Stomach (tissue), 9 donors: Measurements from ENCODE around the gene RRAD. TPM values are rescaled to one million over a fixed set of nuclear protein-coding genes. Genes with fewer than 3 reads are reported as not detected.

Experiments used
- DNase-seq, 2 donors: peaks; one replicate each; pipeline versions ENCODE4 v3.0.0 to v3.0.0-alpha.2; 2013 to 2019
- H3K27ac ChIP-seq, 5 donors: fragments of 200-600 bp in 4 of 5; sonication (generic) in 4 of 5; one replicate each; pipeline ENCODE4 v1.5.1; 2013 to 2019; ENCODE audit warnings: mild to moderate bottlenecking in 1 of 5, moderate library complexity in 1 of 5
- H3K27me3 ChIP-seq, 3 donors: fragments of 200-600 bp; sonication (generic); one replicate each; pipeline ENCODE4 v1.5.1; 2017 to 2019; ENCODE audit warnings: mixed run types in 1 of 3
- H3K36me3 ChIP-seq, 4 donors: fragments of 200-600 bp; sonication (generic); 1 replicate in 3 of 4; 2 replicates in 1 of 4; pipeline ENCODE4 v1.5.1; 2016 to 2019
- H3K4me1 ChIP-seq, 4 donors: fragments of 200-600 bp; sonication (generic); one replicate each; pipeline ENCODE4 v1.5.1; 2016 to 2019
- H3K4me3 ChIP-seq, 4 donors: fragments of 200-600 bp; sonication (generic) in 3 of 4; one replicate each; pipeline ENCODE4 v1.5.1; 2016 to 2019; ENCODE audit warnings: mild to moderate bottlenecking in 1 of 4
- H3K9me3 ChIP-seq, 4 donors: fragments of 200-600 bp; sonication (generic); one replicate each; pipeline ENCODE4 v1.5.1; 2016 to 2019
- CTCF ChIP-seq, 7 experiments: fragments of 450-650 bp in 4 of 7; fragments of 200-600 bp in 3 of 7; sonication (generic) in 3 of 7; IDR thresholded peaks; one replicate each; pipeline ENCODE4 v1.5.1; 2016 to 2019; ENCODE audit warnings: antibody characterized with exemption in 7 of 7, control low read depth in 2 of 7, mild to moderate bottlenecking in 1 of 7
- EP300 ChIP-seq: sonication (generic); formaldehyde crosslinking; IDR thresholded peaks from one replicate; pipeline ENCODE4 v1.6.1; 2017; ENCODE audit warnings: antibody characterized with exemption
- POLR2A ChIP-seq, 4 donors: fragments of 450-650 bp; IDR thresholded peaks; one replicate each; pipeline ENCODE4 v1.6.1; 2016; ENCODE audit warnings: antibody characterized with exemption in 4 of 4, control low read depth in 2 of 4, mild to moderate bottlenecking in 1 of 4, moderate library complexity in 1 of 4
- POLR2AphosphoS5 ChIP-seq, 3 donors: sonication (generic); formaldehyde crosslinking; IDR thresholded peaks; one replicate each; pipeline ENCODE4 v1.6.1; 2016; ENCODE audit warnings: antibody characterized with exemption in 3 of 3
- WGBS, 5 donors: extraction: QIAGEN DNeasy Blood & Tissue Kit in 3 of 5; methylation state at CpG; one replicate each; pipeline versions ENCODE4 v1.1.5 to v1.1.7; 2013 to 2018; 5-methylcytosine and 5-hydroxymethylcytosine counted together
- intact Hi-C: fragments of 100-400 bp; cut with DNase I; formaldehyde crosslinking; loops from one replicate; pipeline ENCODE4 v1.15.1; 2023; ENCODE audit warnings: low total_unique reads
- polyA plus RNA-seq, 3 donors: library from polyadenylated mRNA; stranded (reverse); fragments of 200-250 nt; gene quantifications; one replicate each; pipeline ENCODE4 v1.2.3, GENCODE V29; 2013
- total RNA-seq, 5 donors: library from RNA; depleted of rRNA; stranded (reverse); fragments of >200 nt; gene quantifications; one replicate each; pipeline versions ENCODE4 v1.1.0 to v1.2.3, GENCODE V29; 2014 to 2016
- donor health status: healthy with polysubstance abuse.
- donor health status: Bipolar disorder and iron deficiency.
- donor health status: healthy.

RRAD gene
- total and polyA plus RNA-seq, 8 donors, result 1.0 to 39.7 (median 3.5) TPM

- Histone ChIP-seq H3K27me3 (no peaks in the 10 kb centered on the region), H3K4me3 (no peak overlapping the region), H3K27ac (no peak overlapping the region), H3K9me3 (no peaks in the 10 kb centered on the region), H3K4me1 (peaks cover under 1 to 34% (median 19%) of the 10 kb centered on the region in 4 donors), H3K36me3 (peaks cover 0 to 16% (median 0%) of the 10 kb centered on the region in 4 donors)
- intact Hi-C loops, result no loop called here
- no peak for DNase-seq
- no peak for TF ChIP-seq EP300
- TF ChIP-seq CTCF (IDR thresholded peaks at IDR 0.05), result no peak
- no peak for TF ChIP-seq POLR2AphosphoS5 (IDR thresholded peaks at IDR 0.05)
- TF ChIP-seq POLR2A (IDR thresholded peaks at IDR 0.05), result no peak
- 55 to 82% (median 75%) methylated on average over 2 of the region's 2 CpGs for WGBS, 5 donors
Measured at GRCh38 chr16:66894055-66894454, 31.3 kb downstream of the RRAD start.

GRCh38 chr16:66891797-66892196, 33.5 kb downstream of the RRAD start:
- intact Hi-C loops, result no loop called here
- Histone ChIP-seq H3K4me1 (peaks cover 0 to 17% (median 6%) of the 10 kb centered on the region in 4 donors), H3K27me3 (no peaks in the 10 kb centered on the region), H3K27ac (no peak overlapping the region), H3K9me3 (no peaks in the 10 kb centered on the region), H3K36me3 (peaks cover 0 to 24% (median 2%) of the 10 kb centered on the region in 4 donors), H3K4me3 (no peak overlapping the region)
- WGBS, 5 donors, result 87 to 98% (median 94%) methylated on average over 6 of the region's 6 CpGs
- TF ChIP-seq EP300, result no peak
- TF ChIP-seq POLR2A (IDR thresholded peaks at IDR 0.05), result no peak
- TF ChIP-seq CTCF (IDR thresholded peaks at IDR 0.05), result no peak
- no peak for TF ChIP-seq POLR2AphosphoS5 (IDR thresholded peaks at IDR 0.05)
- no peak for DNase-seq

- WGBS, 5 donors, result 73 to 90% (median 88%) methylated on average over 4 of the region's 4 CpGs
- DNase-seq, result no peak
- intact Hi-C loops, result no loop called here
Measured at GRCh38 chr16:66891360-66891759, 34.0 kb downstream of the RRAD start.

GRCh38 chr16:66890799-66891198, 34.5 kb downstream of the RRAD start:
- H3K4me3 ChIP-seq, result no peak overlapping the region
- intact Hi-C loops, result no loop called here
- H3K9me3 ChIP-seq, result no peaks in the 10 kb centered on the region
- H3K27me3 ChIP-seq, result no peaks in the 10 kb centered on the region
- DNase-seq, result no peak
- TF ChIP-seq POLR2AphosphoS5 (IDR thresholded peaks at IDR 0.05), result no peak
- no peak for TF ChIP-seq CTCF (IDR thresholded peaks at IDR 0.05)
- no peak for TF ChIP-seq EP300
- TF ChIP-seq POLR2A (IDR thresholded peaks at IDR 0.05), result no peak
- no peak overlapping the region for H3K27ac ChIP-seq
- H3K36me3 ChIP-seq, result peaks cover 0 to 33% (median 12%) of the 10 kb centered on the region in 4 donors
- H3K4me1 ChIP-seq, result peaks cover 0 to 15% (median 7%) of the 10 kb centered on the region in 4 donors
- WGBS, 5 donors, result 80 to 92% (median 87%) methylated on average over 2 of the region's 2 CpGs

More at GRCh38 chr16:66891360-66891759, 34.0 kb downstream of the RRAD start:
- H3K4me1 ChIP-seq, result peaks cover 0 to 15% (median 8%) of the 10 kb centered on the region in 4 donors
- peaks cover 0 to 27% (median 6%) of the 10 kb centered on the region in 4 donors for H3K36me3 ChIP-seq
- H3K9me3 ChIP-seq, result no peaks in the 10 kb centered on the region
- no peaks in the 10 kb centered on the region for H3K27me3 ChIP-seq
- no peak overlapping the region for H3K4me3 ChIP-seq
- H3K27ac ChIP-seq, result no peak overlapping the region
- TF ChIP-seq POLR2A (IDR thresholded peaks at IDR 0.05) (no peak), CTCF (IDR thresholded peaks at IDR 0.05) (no peak), EP300 (no peak), POLR2AphosphoS5 (IDR thresholded peaks at IDR 0.05) (no peak)
